HT1080 (cell line): Measurements from ENCODE around the gene RDH5. TPM values are rescaled to one million over a fixed set of nuclear protein-coding genes. Genes with fewer than 3 reads are reported as not detected.

Source experiments
- DNase-seq: peaks from one replicate; pipeline ENCODE4 v3.0.0-alpha.2; 2015; ENCODE audit warnings: low read depth
- total RNA-seq: library from RNA; depleted of rRNA; stranded (reverse); fragments of >200 nt; shearing (Covaris generic); gene quantifications from 2 replicates; pipeline ENCODE4 v1.2.3, GENCODE V29; 2014

Gene RDH5
- total RNA-seq, 1 experiment from 2014 or later: 3.2 TPM

- DNase-seq: no peak
Observed at GRCh38 chr12:55711786-55712553, 8.2 kb upstream of the RDH5 start.

- no peak for DNase-seq
Observed at GRCh38 chr12:55712700-55713415, 7.3 kb upstream of the RDH5 start.

- DNase-seq: peak; percentile 47
Observed at GRCh38 chr12:55713721-55714120, 6.5 kb upstream of the RDH5 start.

- DNase-seq: no peak
Observed at GRCh38 chr12:55715169-55715764, 4.9 kb upstream of the RDH5 start.

GRCh38 chr12:55715833-55716581, 4.2 kb upstream of the RDH5 start, which contains the start of gene BLOC1S1:
Gene BLOC1S1, plus strand, starts transcription at chr12:55716046. Its CDS starts 6 bp downstream, at chr12:55716052.
- peak; percentile 88 for DNase-seq

- no peak for DNase-seq
Observed at GRCh38 chr12:55716582-55716957, 3.6 kb upstream of the RDH5 start.

GRCh38 chr12:55717011-55718007, 2.9 kb upstream of the RDH5 start:
- DNase-seq: peak; percentile 87

- peak; percentile 60 for DNase-seq
Observed at GRCh38 chr12:55718015-55718414, 2.2 kb upstream of the RDH5 start.

GRCh38 chr12:55718624-55719275, 1.4 kb upstream of the RDH5 start:
- no peak for DNase-seq

GRCh38 chr12:55719371-55719770, 822 bp upstream of the RDH5 start:
- DNase-seq: no peak

- peak; percentile 96 for DNase-seq
Observed at GRCh38 chr12:55720894-55721444, 776 bp downstream of the RDH5 start.

GRCh38 chr12:55721601-55722213, 1.5 kb downstream of the RDH5 start:
- no peak for DNase-seq

- no peak for DNase-seq
Observed at GRCh38 chr12:55722948-55723347, 2.8 kb downstream of the RDH5 start.

GRCh38 chr12:55723516-55724225, 3.5 kb downstream of the RDH5 start:
- DNase-seq: no peak

GRCh38 chr12:55724226-55724939, 4.2 kb downstream of the RDH5 start:
- peak; percentile 46 for DNase-seq

- no peak for DNase-seq
Observed at GRCh38 chr12:55724940-55725309, 4.7 kb downstream of the RDH5 start.

GRCh38 chr12:55725556-55725955, 5.4 kb downstream of the RDH5 start:
- no peak for DNase-seq

GRCh38 chr12:55726971-55727370, 6.8 kb downstream of the RDH5 start:
- no peak for DNase-seq
